ENCODE results near the gene UCKL1.
A peak's percentile ranks its signal among the peaks of the same experiment; 100 is the strongest.
"Not testable (repeated sequence)": the region's sequence is repeated elsewhere in the genome, so short reads cannot be mapped to it uniquely, and the experiment has no call there.

The UCKL1 gene

GRCh38 chr20:63972312-63973159 lies 16.3 kb upstream of the UCKL1 start:
- TF ChIP-seq, protein P1, sequence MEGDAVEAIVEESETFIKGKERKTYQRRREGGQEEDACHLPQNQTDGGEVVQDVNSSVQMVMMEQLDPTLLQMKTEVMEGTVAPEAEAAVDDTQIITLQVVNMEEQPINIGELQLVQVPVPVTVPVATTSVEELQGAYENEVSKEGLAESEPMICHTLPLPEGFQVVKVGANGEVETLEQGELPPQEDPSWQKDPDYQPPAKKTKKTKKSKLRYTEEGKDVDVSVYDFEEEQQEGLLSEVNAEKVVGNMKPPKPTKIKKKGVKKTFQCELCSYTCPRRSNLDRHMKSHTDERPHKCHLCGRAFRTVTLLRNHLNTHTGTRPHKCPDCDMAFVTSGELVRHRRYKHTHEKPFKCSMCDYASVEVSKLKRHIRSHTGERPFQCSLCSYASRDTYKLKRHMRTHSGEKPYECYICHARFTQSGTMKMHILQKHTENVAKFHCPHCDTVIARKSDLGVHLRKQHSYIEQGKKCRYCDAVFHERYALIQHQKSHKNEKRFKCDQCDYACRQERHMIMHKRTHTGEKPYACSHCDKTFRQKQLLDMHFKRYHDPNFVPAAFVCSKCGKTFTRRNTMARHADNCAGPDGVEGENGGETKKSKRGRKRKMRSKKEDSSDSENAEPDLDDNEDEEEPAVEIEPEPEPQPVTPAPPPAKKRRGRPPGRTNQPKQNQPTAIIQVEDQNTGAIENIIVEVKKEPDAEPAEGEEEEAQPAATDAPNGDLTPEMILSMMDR (IDR thresholded peaks at IDR 0.05; ENCODE audit: low read depth, low read length): no peak
- peak in 1 of 2 donors; percentile 19 for DNase-seq (ENCODE audit: low read depth in 2 of 2)
- no peak overlapping the region for H3K4me3 ChIP-seq (replicated peaks in 1 of 2; ENCODE audit: low read depth in 2 of 2, low read length in 2 of 2)

DNA sequence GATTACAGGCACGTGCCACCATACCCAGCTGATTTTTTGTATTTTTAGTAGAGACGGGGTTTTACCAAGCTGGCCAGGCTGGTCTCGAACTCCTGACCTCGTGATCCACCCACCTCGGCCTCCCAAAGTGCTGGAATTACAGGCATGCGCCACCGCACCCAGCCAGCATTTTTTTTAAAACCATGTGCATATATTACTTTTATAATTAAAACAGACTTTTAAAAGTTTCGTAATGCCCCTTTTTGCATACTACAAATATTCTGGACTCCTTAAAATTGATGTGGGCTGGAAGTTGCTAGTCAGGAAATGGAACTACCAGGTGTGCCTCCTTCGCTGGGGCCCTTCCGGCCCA lies 15.7 kb upstream of the UCKL1 start:
- not testable (repeated sequence) for DNase-seq (ENCODE audit: low read depth in 2 of 2); H3K4me3 ChIP-seq (replicated peaks in 1 of 2; ENCODE audit: low read depth in 2 of 2, low read length in 2 of 2)

- no peak for DNase-seq (ENCODE audit: low read depth in 2 of 2)
- no peak overlapping the region for H3K4me3 ChIP-seq (replicated peaks in 1 of 2; ENCODE audit: low read depth in 2 of 2, low read length in 2 of 2)
Measured at GRCh38 chr20:63970714-63971431, 14.7 kb upstream of the UCKL1 start.

DNA sequence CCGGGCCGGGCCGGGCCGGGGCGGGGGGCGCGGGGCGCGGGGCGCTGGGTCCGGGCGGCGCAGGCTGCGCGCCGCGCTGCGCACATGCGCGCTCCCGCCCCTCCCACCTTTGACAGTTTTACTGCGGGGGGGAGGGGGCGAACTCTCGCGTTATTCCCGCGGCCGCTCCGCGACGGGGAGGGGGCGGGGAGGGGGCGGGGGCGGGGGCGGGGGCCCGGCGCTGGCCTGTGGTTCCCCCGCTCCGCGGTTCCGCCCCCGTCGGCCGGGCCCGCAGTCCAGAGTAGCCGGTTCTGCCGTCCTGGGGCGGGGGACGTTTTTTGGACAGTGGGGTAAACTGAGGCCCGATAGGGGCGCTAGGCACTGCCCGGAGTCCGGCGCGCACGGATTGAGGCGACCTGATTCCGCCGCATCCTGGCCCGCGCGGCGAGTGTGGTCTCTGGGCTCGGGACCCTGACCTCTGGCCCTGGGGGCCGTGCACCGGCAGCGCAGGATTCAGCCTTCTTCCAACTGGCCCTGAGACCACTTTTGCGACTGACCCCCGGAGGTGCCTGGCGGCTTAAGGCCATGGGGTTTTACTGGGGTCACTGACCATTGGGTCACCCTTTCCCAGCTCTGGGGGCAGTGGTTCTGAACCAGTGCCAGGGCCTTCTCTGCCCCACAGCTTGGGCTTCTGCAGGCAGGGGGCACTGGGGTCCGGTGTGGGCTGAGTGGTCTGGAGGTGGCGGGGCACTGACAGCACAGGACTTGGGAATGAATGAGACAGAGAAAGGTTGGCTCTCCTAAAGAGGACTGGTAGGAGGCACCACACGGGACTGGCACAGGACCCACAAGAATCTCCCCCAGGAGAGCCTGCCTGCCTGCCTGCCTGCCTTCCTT lies 13.9 kb upstream of the UCKL1 start, which contains the start of gene ZNF512B:
TSS of gene ZNF512B (minus strand) at position 93 of the 876 bp plus-strand sequence. CDS start 1,980 bp downstream, outside the sequence.
- TF ChIP-seq, protein P1 (IDR thresholded peaks at IDR 0.05; ENCODE audit: low read depth, low read length): no peak
- peak within 1 kb of the TSS; percentile 62 to 66 for H3K4me3 ChIP-seq (replicated peaks in 1 of 2; ENCODE audit: low read depth in 2 of 2, low read length in 2 of 2)

More at GRCh38 chr20:63970714-63971431, 14.7 kb upstream of the UCKL1 start:
- TF ChIP-seq, protein P1 (IDR thresholded peaks at IDR 0.05; ENCODE audit: low read depth, low read length): no peak

DNA sequence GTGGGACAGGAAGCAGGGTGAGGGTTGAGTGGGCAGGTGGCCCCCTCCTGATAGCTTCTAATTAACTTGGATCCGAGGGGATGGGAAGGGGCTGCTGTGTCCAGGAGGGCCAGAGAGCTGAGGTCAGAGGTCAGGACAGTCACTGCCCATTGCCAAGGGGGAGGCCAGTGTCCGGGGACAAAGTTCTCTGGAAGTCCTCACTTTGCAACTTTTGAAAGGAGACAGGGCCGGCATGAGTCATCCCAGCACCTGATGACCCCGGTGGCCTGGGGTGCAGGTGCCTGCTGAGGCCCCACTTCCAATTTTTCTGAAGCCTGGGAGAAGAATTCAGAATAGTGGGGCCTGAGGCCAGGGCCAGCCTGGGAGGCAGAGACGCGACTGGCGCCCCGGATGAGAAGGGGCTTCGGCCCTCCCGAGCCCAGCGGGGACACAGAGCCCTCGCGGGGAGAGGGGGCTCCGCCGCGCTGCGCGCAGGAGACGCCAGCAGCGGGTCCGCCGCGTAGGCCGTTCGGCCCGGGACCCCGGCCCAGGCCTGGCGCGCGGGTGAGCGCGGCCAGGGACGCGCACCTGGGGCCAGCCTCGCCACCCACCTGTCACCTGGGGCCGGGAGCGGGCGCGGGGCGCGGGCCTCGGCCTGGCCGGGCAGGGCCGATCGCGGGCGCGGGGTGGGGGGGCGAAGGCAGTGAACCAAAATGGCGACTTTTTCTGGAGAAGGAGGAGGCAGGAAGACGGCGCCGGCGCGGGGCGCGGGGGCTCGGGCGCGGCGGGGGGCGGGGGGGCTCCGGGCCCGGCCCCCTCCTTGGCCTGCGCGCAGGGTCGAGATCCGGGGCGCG lies 12.9 kb upstream of the UCKL1 start:
- TF ChIP-seq, protein P1 (IDR thresholded peaks at IDR 0.05; ENCODE audit: low read depth, low read length): no peak

More for the DNA sequence above, 13.9 kb upstream of the UCKL1 start, which contains the start of gene ZNF512B:
- DNase-seq (ENCODE audit: low read depth in 2 of 2): peak; percentile 44 to 75

DNA sequence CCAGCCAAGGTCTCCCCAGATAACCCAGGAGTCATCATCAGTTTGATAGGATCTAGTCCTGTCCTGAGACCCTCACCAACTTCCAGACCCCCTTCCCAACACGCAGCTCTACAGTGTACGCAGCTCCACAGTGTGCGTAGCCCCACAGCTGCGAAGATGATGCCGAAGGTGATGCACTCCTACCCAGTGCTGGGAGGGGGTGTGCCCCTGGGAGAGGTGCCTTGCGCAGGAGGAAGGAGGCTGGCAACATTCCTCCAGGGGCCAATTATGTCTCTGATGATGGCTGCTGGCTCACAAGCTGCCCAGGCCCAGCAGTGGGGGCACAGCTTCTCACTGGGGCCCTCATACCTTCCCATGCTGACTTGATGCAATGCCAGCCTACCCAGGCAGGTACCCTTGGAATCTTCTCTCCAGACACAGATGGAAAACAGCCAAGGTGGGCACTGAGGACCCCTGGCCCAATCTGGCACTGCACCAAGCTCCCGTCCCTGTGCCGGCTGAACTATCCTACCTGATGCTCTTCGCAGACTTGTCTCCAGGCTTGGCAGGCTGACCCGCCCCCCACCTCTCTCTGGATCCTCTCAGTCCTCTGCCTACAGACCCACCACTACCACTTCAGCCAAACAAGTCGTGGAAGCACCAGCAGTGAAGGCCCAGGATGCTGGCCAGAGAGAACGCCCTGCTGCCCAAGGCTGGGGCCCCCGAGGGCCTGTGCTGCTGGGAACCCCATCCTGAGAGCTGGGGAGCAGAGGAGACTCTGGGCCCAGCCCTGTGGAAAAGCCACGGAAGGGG lies 12.1 kb upstream of the UCKL1 start:
- peak overlapping the region; percentile 59 to 62 for H3K4me3 ChIP-seq (replicated peaks in 1 of 2; ENCODE audit: low read depth in 2 of 2, low read length in 2 of 2)
- DNase-seq (ENCODE audit: low read depth in 2 of 2): no peak
- TF ChIP-seq, protein P1 (IDR thresholded peaks at IDR 0.05; ENCODE audit: low read depth, low read length): no peak

More for the DNA sequence above, 12.9 kb upstream of the UCKL1 start:
- peak overlapping the region; percentile 59 to 62 for H3K4me3 ChIP-seq (replicated peaks in 1 of 2; ENCODE audit: low read depth in 2 of 2, low read length in 2 of 2)
- DNase-seq (ENCODE audit: low read depth in 2 of 2): no peak
